ENCODE results near the gene IFT57. TPM values are rescaled to one million over a fixed set of nuclear protein-coding genes. Genes with fewer than 3 reads are reported as not detected.

The IFT57 gene
- polyA plus RNA-seq, 1 donor (not counting 4 experiments of a cell fraction or from before 2014, with no cell fraction given): 47.6 TPM

- no peak overlapping the region for H2AFZ ChIP-seq (ENCODE audit: control insufficient read depth, low read length)
- H3K4me2 ChIP-seq (ENCODE audit: control insufficient read depth, extremely low read depth, insufficient read depth, low read depth, low read length): no peak overlapping the region
- H3K27me3 ChIP-seq (ENCODE audit: control insufficient read depth, extremely low read depth, insufficient read depth, low read length): no peaks in the 10 kb centered on the region
- H3K4me3 ChIP-seq (ENCODE audit: control insufficient read depth in 2 of 3, extremely low read depth in 1 of 3, insufficient read depth in 2 of 3, low read depth in 1 of 3, low read length in 3 of 3): no peak overlapping the region
- no peaks in the 10 kb centered on the region for H3K9me3 ChIP-seq (ENCODE audit: control insufficient read depth, low read depth, low read length)
- no peak overlapping the region for H3K9ac ChIP-seq (ENCODE audit: control insufficient read depth, extremely low read depth, insufficient read depth, low read length)
- no peaks in the 10 kb centered on the region for H3K9me1 ChIP-seq (ENCODE audit: control insufficient read depth, extremely low read depth, insufficient read depth, low read length)
- no peak for FAIRE-seq
- no peaks in the 10 kb centered on the region for H4K20me1 ChIP-seq (ENCODE audit: control insufficient read depth, extremely low read depth, insufficient read depth, low read length)
- TF ChIP-seq EZH2 (IDR thresholded peaks at IDR 0.05; ENCODE audit: low read length): no peak
- TF ChIP-seq, protein P1, sequence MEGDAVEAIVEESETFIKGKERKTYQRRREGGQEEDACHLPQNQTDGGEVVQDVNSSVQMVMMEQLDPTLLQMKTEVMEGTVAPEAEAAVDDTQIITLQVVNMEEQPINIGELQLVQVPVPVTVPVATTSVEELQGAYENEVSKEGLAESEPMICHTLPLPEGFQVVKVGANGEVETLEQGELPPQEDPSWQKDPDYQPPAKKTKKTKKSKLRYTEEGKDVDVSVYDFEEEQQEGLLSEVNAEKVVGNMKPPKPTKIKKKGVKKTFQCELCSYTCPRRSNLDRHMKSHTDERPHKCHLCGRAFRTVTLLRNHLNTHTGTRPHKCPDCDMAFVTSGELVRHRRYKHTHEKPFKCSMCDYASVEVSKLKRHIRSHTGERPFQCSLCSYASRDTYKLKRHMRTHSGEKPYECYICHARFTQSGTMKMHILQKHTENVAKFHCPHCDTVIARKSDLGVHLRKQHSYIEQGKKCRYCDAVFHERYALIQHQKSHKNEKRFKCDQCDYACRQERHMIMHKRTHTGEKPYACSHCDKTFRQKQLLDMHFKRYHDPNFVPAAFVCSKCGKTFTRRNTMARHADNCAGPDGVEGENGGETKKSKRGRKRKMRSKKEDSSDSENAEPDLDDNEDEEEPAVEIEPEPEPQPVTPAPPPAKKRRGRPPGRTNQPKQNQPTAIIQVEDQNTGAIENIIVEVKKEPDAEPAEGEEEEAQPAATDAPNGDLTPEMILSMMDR (optimal IDR thresholded peaks at IDR 0.05 in 1 of 3, IDR thresholded peaks at IDR 0.05 in 1 of 3, conservative IDR thresholded peaks at IDR 0.05 in 1 of 3; ENCODE audit: extremely low read depth in 1 of 3, insufficient read depth in 2 of 3, low read length in 3 of 3): no peak
- dilution Hi-C loops (cut with MboI; ENCODE audit: extremely low pct_ligation_motif_present, low sequenced_read_pairs): no loop called here
- no peak overlapping the region for H3K27ac ChIP-seq (ENCODE audit: control insufficient read depth, insufficient read depth, low read length)
- peaks cover 12% of the 10 kb centered on the region for H3K4me1 ChIP-seq (ENCODE audit: control insufficient read depth, extremely low read depth, insufficient read depth, low read length)
- H3K36me3 ChIP-seq (ENCODE audit: control insufficient read depth in 2 of 2, extremely low read depth in 1 of 2, insufficient read depth in 2 of 2, low read length in 2 of 2): no peaks in the 10 kb centered on the region
- DNase-seq (ENCODE audit: low read depth, low spot score): no peak
- peaks cover under 1% of the 10 kb centered on the region for H3K79me2 ChIP-seq (ENCODE audit: control insufficient read depth, insufficient read depth, low read length)
These were observed 4.9 kb upstream of the IFT57 start for GRCh38 chr3:108227131-108227530.

DNA sequence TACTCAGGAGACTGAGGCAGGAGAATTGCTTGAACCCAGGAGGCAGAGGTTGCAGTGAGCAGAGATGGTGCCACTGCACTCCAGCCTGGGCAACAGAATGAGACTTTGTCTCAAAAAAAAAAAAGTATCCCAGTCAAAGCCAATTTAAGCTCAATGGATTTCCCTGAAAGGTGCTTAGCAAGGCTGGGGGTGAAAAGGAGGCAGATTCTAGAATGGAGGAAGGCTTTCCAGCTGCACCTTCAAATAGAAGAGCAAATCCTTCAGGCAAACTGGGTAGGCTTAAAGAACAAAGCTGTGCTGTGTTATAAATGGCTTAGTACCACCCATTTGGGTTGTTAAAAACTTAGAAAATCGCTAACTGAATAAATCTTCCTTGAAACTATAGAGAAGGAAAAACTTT lies 3.0 kb upstream of the IFT57 start:
- Histone ChIP-seq H3K79me2 (ENCODE audit: control insufficient read depth, insufficient read depth, low read length) (peaks cover 13% of the 10 kb centered on the region), H2AFZ (ENCODE audit: control insufficient read depth, low read length) (no peak overlapping the region), H3K4me2 (ENCODE audit: control insufficient read depth, extremely low read depth, insufficient read depth, low read depth, low read length) (no peak overlapping the region), H3K9ac (ENCODE audit: control insufficient read depth, extremely low read depth, insufficient read depth, low read length) (no peak overlapping the region), H3K4me3 (ENCODE audit: control insufficient read depth in 2 of 3, extremely low read depth in 1 of 3, insufficient read depth in 2 of 3, low read depth in 1 of 3, low read length in 3 of 3) (no peak overlapping the region), H3K27ac (ENCODE audit: control insufficient read depth, insufficient read depth, low read length) (no peak overlapping the region), H3K27me3 (ENCODE audit: control insufficient read depth, extremely low read depth, insufficient read depth, low read length) (no peaks in the 10 kb centered on the region), H3K9me3 (ENCODE audit: control insufficient read depth, low read depth, low read length) (no peaks in the 10 kb centered on the region), H4K20me1 (ENCODE audit: control insufficient read depth, extremely low read depth, insufficient read depth, low read length) (no peaks in the 10 kb centered on the region), H3K4me1 (ENCODE audit: control insufficient read depth, extremely low read depth, insufficient read depth, low read length) (peaks cover 19% of the 10 kb centered on the region), H3K9me1 (ENCODE audit: control insufficient read depth, extremely low read depth, insufficient read depth, low read length) (no peaks in the 10 kb centered on the region), H3K36me3 (ENCODE audit: control insufficient read depth in 2 of 2, extremely low read depth in 1 of 2, insufficient read depth in 2 of 2, low read length in 2 of 2) (no peaks in the 10 kb centered on the region)
- no peak for TF ChIP-seq EZH2 (IDR thresholded peaks at IDR 0.05; ENCODE audit: low read length)
- TF ChIP-seq, protein P1 (optimal IDR thresholded peaks at IDR 0.05 in 1 of 3, IDR thresholded peaks at IDR 0.05 in 1 of 3, conservative IDR thresholded peaks at IDR 0.05 in 1 of 3; ENCODE audit: extremely low read depth in 1 of 3, insufficient read depth in 2 of 3, low read length in 3 of 3): no peak
- FAIRE-seq (no peak), DNase-seq (ENCODE audit: low read depth, low spot score) (no peak)
- dilution Hi-C loops (cut with MboI; ENCODE audit: extremely low pct_ligation_motif_present, low sequenced_read_pairs): no loop called here
